Activated CD8-positive, alpha-beta memory T cell treated with anti-CD3 and anti-CD28 coated beads for 36 hours (primary cell): ENCODE measurements around the gene ABLIM2. TPM values are rescaled to one million over a fixed set of nuclear protein-coding genes. Genes with fewer than 3 reads are reported as not detected.
"Not testable (repeated sequence)": the region's sequence is repeated elsewhere in the genome, so short reads cannot be mapped to it uniquely, and the experiment has no call there.

Experiments
- CTCF ChIA-PET: fragments of 350-600 bp; sonication (Branson Sonifier 250); formaldehyde crosslinking; loops from one replicate; lab custom pipeline; 2021; ENCODE audit warnings: antibody characterized with exemption; lab: Charles Lee
- POLR2A ChIA-PET: fragments of 350-600 bp; sonication (Branson Sonifier 250); formaldehyde crosslinking; loops from one replicate; lab custom pipeline; 2021; ENCODE audit warnings: antibody characterized with exemption; lab: Charles Lee
- total RNA-seq, 2 experiments: library from RNA; stranded (reverse); gene quantifications; one replicate each; pipeline ENCODE4 v1.2.3, GENCODE V29; 2021

Gene ABLIM2
- total RNA-seq, 2 experiments from 2014 or later: 0.32 to 0.63 TPM

- CTCF ChIA-PET: no interaction called here
- POLR2A ChIA-PET: no interaction called here
Measured at GRCh38 chr4:7956934-7957656, 201.5 kb downstream of the ABLIM2 start.

DNA sequence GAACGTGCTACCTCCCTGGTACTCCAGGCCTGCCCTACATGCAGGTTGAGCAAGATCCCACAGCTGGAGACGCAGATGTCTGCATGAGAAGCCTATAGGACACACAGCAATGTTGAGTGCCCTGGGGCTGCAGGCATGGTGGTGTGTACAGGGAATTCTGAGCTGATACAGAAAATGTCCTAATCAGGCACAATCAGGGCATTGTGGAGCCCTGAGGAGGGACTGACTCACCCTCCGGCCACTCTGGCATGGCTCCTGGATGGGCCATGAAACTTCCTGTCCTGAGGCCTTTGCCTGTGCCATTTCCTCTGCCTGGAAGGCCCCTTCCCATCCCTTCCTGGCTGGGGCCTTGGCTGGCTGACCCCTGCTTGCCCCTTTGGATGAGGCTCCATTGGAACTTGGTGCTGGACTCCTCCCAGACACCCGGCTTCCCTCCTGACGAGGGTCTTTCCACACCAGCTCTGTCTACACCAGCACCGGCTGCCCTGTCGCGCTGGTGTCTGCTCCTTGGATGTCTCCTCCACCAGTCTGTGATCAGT is 202.3 kb downstream of the ABLIM2 start:
- ChIA-PET POLR2A (no interaction called here), CTCF (no interaction called here)

DNA sequence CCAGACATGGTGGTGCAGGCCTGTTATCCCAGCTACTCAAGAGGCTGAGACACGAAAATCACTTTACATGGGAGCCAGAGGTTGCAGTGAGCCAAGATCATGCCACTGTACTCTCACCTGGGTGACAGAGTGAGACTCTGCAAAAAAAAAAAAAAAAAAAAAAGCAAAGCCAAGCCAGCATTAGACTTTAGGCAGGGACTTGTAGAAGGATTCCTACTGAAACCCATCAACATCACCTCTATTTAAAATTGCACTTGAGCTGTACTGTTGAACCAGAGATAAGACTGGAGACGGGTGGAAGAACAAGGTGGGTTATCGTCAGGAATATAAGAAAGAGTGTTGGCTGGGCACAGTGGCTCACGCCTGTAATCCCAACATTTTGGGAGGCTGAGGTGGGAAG is 203.2 kb downstream of the ABLIM2 start:
- ChIA-PET POLR2A (no interaction called here), CTCF (no interaction called here)

- POLR2A ChIA-PET: interaction anchor here (0.7 kb wide), 1 partner anchor 27 kb away, joined by 6 read pairs; no protein-coding TSS in a partner anchor
- CTCF ChIA-PET: interaction anchor here (0.6 kb wide), 1 partner anchor 839 kb away, joined by 4 read pairs; no protein-coding TSS in a partner anchor
Measured at GRCh38 chr4:7952615-7953014, 206.0 kb downstream of the ABLIM2 start.

DNA sequence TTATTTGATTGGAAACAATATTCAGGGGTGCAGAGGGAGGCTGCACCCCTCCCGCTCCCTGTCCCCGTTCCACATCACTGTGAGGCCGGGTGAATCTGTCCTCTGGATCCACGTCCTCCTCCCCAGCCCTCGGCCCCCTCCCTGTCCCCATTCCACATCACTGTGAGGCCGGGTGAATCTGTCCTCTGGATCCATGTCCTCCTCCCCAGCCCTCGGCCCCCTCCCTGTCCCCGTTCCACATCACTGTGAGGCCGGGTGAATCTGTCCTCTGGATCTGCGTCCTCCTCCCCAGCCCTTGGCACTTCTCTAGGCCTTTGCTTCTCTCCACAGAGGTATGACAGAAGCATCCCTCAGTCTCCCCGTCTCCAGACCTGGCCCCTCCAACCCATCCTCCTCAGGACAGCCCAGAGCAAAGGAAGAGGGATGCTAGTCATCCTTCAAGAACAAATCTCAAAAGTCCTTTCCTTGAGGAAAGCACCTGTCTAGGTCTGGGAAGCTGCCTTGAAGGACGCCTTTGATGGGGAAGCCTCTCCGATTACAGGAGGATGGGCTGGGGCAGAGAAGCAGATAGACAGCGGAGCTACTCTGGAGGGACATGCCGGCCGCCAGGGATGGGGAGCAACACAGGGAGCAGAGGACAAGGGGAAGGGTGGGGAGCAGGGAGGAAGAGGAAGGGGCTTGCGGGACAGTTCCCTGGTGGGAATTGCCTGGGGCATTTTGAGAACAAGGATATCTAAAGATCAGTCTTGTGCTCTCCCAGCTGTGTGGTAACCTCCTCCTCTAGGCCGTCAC is 208.1 kb downstream of the ABLIM2 start:
- ChIA-PET CTCF (interaction anchor here (0.9 kb wide), 1 partner anchor 7 kb away, joined by 3 read pairs; no protein-coding TSS in a partner anchor), POLR2A (no interaction called here)

- ChIA-PET CTCF (interaction anchor here (0.9 kb wide), 1 partner anchor 8 kb away, joined by 3 read pairs; no protein-coding TSS in a partner anchor), POLR2A (no interaction called here)
Measured at GRCh38 chr4:7949759-7950158, 208.9 kb downstream of the ABLIM2 start.

- ChIA-PET CTCF (no interaction called here), POLR2A (no interaction called here)
Measured at GRCh38 chr4:7947927-7948326, 210.7 kb downstream of the ABLIM2 start.

- POLR2A ChIA-PET: no interaction called here
- CTCF ChIA-PET: interaction anchor here (0.9 kb wide), 2 partner anchors 9 to 132 kb away, joined by 3 read pairs; no protein-coding TSS in a partner anchor
Measured at GRCh38 chr4:7945709-7946380, 212.8 kb downstream of the ABLIM2 start.

GRCh38 chr4:7944599-7945220 is 213.9 kb downstream of the ABLIM2 start:
- POLR2A ChIA-PET: no interaction called here

GRCh38 chr4:7943688-7944087 is 214.9 kb downstream of the ABLIM2 start:
- POLR2A ChIA-PET: not testable (repeated sequence)

More at GRCh38 chr4:7944599-7945220, 213.9 kb downstream of the ABLIM2 start:
- CTCF ChIA-PET: interaction anchor here (0.7 kb wide), 1 partner anchor 86 kb away, joined by 3 read pairs; no protein-coding TSS in a partner anchor

DNA sequence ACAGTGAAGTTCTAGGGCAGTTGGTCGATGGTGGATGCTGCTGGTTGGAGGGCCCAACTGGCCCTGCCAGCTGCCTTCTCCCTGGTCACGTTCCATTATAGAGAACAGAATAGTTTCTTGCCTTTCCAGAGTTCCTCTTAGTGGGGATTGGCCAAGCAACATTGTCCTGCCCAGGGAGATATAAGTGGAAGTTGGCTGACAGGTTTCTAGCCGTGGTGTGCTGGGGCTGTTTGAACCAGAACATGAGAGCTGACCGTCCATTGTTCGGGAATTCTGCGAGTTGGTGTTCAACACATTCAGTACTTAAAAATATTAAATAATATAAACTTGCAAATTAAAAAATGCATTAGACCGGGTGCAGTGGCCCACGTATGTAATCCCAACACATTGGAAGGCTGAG is 215.4 kb downstream of the ABLIM2 start:
- POLR2A ChIA-PET: no interaction called here
- CTCF ChIA-PET: no interaction called here

More at GRCh38 chr4:7943688-7944087, 214.9 kb downstream of the ABLIM2 start:
- CTCF ChIA-PET: not testable (repeated sequence)

DNA sequence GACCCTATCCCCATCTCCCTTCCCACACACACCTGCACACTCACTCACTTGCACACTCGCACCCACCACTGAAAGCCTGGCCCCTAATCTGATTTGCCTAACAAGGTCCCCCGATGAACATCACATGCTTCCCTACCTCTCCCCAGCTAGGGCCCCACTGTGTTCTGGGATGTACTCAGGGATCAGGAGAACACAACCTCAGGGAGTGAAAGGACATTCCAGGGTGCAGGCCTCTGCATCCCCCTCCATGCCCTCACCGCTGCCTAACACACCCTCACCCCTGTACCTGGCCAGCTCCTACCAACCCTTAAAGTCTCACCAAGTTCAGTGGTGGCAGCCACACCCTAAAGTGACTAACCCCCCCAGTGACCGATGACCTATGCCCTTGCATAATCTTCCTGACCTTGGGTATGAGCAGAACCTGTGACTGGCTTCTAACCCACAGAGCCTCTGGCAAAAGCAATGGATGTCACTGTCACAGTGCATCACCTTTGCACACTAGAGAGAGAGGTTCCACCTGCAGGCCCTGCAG is 216.6 kb downstream of the ABLIM2 start:
- POLR2A ChIA-PET: no interaction called here

DNA sequence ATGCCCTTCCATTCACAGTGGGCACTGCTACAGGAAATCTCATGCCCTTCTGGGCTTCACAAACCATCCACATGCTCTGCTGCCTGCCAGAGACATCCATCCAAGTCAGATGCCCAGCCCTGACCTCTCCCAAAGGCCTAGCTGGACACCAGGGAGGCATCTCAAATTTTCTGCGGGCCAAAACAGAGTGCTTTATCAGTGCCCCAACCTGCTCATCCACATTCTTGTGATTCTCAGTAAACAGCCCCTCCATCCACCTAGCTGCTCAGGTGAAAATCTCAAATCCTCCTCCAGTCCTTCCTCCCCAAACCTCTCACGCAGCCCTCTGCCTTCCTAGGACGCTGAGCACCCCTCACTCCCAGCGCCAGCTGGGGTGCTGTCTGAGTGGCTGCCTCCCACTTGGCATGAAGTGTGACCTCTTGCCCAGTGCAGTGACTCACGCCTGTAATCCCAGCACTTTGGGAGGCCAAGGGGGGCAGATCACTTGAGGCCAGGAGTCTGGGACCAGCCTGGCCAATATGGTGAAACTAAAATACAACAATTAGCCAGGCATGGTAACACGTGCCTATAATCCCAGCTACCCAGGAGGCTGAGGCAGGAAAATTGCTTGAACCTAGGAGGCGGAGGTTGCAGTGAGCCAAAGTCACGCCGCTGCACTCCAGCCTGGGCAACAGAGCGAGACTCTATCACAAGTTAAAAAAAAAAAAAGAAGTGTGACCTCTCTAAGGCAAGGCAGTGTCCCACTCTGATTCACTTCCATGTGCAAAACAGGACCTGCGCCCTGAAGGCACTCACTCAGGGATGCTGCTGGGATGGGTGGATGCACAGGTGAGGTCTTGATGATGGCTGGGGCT is 217.3 kb downstream of the ABLIM2 start:
- CTCF ChIA-PET: interaction anchor here (1.1 to 1.9 kb wide), 3 partner anchors 97 to 139 kb away, joined by 3 to 6 read pairs (median 3); no protein-coding TSS in a partner anchor
- POLR2A ChIA-PET: no interaction called here

More for the DNA sequence above, 216.6 kb downstream of the ABLIM2 start:
- CTCF ChIA-PET: no interaction called here

DNA sequence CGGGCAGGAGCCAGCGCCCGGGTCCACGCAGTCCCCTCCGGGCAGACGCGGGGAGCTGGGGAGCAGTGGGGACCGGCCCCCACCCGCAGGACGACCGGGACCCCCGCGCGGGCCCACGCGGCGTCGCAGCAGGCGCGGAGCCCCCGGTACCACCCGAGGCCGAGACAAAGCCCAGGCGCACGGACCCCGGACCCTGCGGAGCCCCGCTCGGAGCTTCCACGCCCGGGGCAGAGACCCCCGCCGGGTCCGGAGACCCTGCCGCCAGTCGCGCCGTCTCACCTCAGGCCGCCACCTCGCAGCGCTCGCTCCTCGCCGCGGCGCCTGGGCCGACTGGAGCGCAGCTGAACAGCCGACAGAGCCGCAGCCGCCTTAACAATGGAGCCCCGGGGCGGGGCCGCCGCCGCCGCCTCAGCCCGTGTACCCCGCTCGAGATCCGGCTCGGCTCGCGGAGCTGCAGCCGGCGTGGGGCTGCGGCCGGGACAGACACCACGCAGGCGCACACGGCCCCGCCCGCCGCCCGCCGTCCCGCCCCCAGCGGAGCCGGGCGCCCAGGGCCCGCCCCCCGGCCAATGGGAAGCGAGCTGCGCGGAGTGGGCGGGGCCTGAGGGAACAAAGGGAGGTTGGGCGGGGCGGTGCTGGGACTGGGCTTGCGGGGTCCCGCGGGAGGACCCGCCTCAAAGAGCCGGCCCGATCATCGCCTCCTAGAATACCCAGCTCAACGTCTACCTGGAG is 219.1 kb downstream of the ABLIM2 start, which contains the start of gene AFAP1:
AFAP1 (minus strand) TSS at position 485 of the 732 bp plus-strand sequence. CDS start 67,783 bp downstream, outside the sequence.
- POLR2A ChIA-PET: interaction anchor here (2.4 kb wide), 1 partner anchor 22 kb away, joined by 10 read pairs; no protein-coding TSS in a partner anchor
- CTCF ChIA-PET: interaction anchor here (0.6 to 1.9 kb wide), 7 partner anchors 21 to 135 kb away, joined by 3 to 6 read pairs (median 3); no protein-coding TSS in a partner anchor

GRCh38 chr4:7938609-7939376 is 219.8 kb downstream of the ABLIM2 start:
- POLR2A ChIA-PET: interaction anchor here (0.6 to 2.4 kb wide), 2 partner anchors 22 to 111 kb away, joined by 3 to 10 read pairs; no protein-coding TSS in a partner anchor
- CTCF ChIA-PET: interaction anchor here (0.6 to 1.6 kb wide), 8 partner anchors 25 to 135 kb away, joined by 3 to 6 read pairs (median 3); no protein-coding TSS in a partner anchor

GRCh38 chr4:7938266-7938608 is 220.4 kb downstream of the ABLIM2 start:
- ChIA-PET POLR2A (interaction anchor here (0.6 to 2.4 kb wide), 3 partner anchors 9 to 111 kb away, joined by 3 to 10 read pairs (median 8); no protein-coding TSS in a partner anchor), CTCF (interaction anchor here (0.7 to 2.1 kb wide), 5 partner anchors 25 to 134 kb away, joined by 3 to 6 read pairs (median 5); no protein-coding TSS in a partner anchor)
